Measurements from ENCODE around the gene MMEL1. TPM values are rescaled to one million over a fixed set of nuclear protein-coding genes. Genes with fewer than 3 reads are reported as not detected.

MMEL1 gene
- total RNA-seq, 1 donor from 2014 or later: not detected

DNA sequence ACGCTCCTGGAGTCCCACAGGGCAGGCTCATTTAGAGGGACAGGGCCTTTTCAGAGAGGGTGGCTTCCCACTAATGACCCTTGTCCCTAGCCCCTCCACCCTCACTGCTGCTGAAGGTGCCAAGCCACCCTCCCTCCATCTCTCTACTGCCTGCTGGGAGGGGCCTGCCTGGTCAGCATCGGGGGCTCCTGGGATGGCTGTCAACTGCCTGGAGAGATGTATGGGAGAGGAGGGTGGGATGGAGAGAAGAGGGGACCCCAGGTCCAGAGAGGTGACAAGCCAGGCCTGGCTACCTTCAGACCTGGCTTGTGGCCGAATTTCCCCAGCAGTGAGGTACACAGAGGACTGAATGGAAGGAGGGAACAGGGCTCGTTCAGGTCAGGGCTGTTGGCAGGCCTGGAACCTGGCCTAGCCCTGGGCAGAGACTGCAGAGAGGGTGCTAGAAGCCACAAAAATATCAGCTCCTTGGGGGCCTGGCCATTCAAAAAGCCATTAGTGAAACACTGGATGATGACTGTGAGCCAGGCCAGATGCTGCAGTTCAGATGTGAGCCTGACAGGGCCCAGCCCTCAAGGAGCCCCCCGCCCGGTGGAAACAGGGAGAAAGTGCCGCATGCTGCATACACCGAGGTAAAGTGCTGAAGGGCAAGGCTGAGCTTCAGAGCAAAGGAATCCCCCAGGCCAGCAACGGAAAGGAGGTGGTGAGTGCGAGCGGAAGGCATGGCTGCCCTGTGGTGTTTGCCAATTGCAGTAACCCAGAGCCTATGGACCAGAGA, 20.0 kb downstream of the MMEL1 start:
- TF ChIP-seq, protein P1, sequence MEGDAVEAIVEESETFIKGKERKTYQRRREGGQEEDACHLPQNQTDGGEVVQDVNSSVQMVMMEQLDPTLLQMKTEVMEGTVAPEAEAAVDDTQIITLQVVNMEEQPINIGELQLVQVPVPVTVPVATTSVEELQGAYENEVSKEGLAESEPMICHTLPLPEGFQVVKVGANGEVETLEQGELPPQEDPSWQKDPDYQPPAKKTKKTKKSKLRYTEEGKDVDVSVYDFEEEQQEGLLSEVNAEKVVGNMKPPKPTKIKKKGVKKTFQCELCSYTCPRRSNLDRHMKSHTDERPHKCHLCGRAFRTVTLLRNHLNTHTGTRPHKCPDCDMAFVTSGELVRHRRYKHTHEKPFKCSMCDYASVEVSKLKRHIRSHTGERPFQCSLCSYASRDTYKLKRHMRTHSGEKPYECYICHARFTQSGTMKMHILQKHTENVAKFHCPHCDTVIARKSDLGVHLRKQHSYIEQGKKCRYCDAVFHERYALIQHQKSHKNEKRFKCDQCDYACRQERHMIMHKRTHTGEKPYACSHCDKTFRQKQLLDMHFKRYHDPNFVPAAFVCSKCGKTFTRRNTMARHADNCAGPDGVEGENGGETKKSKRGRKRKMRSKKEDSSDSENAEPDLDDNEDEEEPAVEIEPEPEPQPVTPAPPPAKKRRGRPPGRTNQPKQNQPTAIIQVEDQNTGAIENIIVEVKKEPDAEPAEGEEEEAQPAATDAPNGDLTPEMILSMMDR (IDR thresholded peaks at IDR 0.05): no peak
- Mint-ChIP-seq H3K27ac (ENCODE audit: unreplicated experiment) (no peak overlapping the region), H3K4me1 (ENCODE audit: unreplicated experiment) (peaks cover 11% of the 10 kb centered on the region), H3K27me3 (ENCODE audit: unreplicated experiment) (no peaks in the 10 kb centered on the region), H3K4me3 (ENCODE audit: unreplicated experiment) (no peak overlapping the region), H3K9me3 (ENCODE audit: unreplicated experiment) (peaks cover 17% of the 10 kb centered on the region), H3K36me3 (ENCODE audit: unreplicated experiment) (no peaks in the 10 kb centered on the region)
- DNase-seq (ENCODE audit: extremely low spot score, unreplicated experiment): no peak

DNA sequence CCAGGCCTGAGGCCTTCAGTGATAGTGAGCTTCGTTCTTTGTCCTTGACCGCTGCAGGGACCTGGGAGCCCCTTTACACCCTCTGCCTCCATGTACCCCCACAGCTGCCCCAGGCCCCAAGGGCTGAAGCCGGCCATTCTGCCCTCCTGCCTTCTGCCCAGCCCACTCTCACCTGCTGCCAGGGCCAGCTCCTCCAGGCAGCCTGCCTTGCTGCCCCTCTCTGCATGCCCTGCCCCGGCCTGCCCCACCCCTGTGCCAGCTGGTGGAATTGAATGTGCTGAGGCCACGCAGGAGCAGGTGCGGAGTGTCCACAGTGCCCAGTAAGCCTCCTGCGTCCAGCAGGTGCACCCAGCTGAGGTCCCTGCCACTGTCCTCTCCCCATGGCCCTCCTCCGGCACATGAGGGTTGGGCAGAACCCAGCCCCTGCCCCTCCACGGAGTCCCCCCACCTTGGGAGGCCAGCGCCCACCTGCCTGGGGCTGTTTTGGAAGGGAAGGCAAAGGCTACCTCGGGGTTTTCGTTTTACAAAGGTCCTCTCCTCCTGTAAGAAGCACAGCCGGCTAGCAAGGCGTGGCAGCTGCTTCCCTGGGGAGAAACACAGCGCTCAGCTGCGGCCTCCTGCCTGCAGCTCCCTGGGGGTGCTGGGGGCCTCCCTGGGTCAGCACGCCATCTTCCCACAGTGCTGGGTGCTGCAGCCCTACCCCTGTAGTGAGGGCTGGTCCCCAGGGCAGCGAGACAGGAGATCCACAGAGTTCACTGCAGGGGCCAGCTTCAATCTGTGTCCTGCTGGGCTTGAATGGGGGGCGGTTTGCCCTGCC, 21.0 kb downstream of the MMEL1 start:
- TF ChIP-seq, protein P1 (IDR thresholded peaks at IDR 0.05): no peak
- no peak for DNase-seq (ENCODE audit: extremely low spot score, unreplicated experiment)
- Mint-ChIP-seq H3K27me3 (ENCODE audit: unreplicated experiment) (no peaks in the 10 kb centered on the region), H3K36me3 (ENCODE audit: unreplicated experiment) (no peaks in the 10 kb centered on the region), H3K27ac (ENCODE audit: unreplicated experiment) (no peak overlapping the region), H3K9me3 (ENCODE audit: unreplicated experiment) (peaks cover 17% of the 10 kb centered on the region), H3K4me1 (ENCODE audit: unreplicated experiment) (peaks cover 9% of the 10 kb centered on the region), H3K4me3 (ENCODE audit: unreplicated experiment) (no peak overlapping the region)

GRCh38 chr1:2611031-2611501, 21.8 kb downstream of the MMEL1 start:
- Mint-ChIP-seq H3K9me3 (ENCODE audit: unreplicated experiment) (peaks cover 17% of the 10 kb centered on the region), H3K4me1 (ENCODE audit: unreplicated experiment) (peaks cover 9% of the 10 kb centered on the region), H3K36me3 (ENCODE audit: unreplicated experiment) (no peaks in the 10 kb centered on the region), H3K4me3 (ENCODE audit: unreplicated experiment) (no peak overlapping the region), H3K27ac (ENCODE audit: unreplicated experiment) (no peak overlapping the region), H3K27me3 (ENCODE audit: unreplicated experiment) (no peaks in the 10 kb centered on the region)
- TF ChIP-seq, protein P1 (IDR thresholded peaks at IDR 0.05): no peak
- DNase-seq (ENCODE audit: extremely low spot score, unreplicated experiment): no peak

DNA sequence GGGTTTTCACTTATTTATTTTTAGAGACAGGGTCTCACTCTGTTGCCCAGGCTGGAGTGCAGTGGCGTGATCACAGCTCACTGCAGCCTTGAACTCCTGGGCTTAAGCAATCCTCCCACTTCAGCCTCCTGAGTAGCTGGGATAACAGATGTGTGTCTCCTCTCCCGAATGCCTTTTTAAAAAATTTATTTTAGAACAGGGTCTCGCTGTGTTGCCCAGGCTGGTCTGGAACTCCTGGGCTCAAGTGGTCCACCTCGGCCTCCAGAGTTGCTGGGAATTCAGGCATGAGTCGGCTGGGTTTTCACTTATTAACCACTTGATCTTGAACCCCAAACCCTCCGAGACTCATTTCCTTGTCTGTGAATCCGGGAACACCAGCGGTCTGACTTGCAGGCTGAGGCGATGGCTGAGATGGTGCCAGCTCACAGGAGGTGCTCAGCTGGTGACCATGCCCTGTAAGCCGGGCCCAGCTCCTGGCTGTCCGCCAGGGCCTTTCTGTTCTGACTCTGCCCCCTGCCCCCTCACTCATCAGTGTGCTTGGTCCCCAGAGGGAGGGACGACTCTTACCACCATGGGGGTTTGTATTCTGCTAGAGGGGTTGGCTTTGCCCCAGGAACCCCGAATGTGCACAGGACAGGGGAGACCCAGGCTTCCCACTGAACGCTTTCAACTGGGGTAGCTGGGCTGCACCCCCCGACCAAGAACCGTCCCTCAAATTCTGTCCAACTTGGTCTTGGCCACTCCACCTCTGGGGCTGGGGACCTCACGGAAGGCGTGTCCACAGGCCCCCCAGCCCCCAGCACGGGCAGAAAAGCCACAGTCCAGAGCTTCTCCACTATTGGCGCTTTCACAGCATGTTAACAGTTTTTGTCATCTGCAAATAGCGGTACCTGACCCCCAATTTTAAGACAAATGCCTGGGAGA, 22.5 kb downstream of the MMEL1 start:
- Mint-ChIP-seq H3K4me3 (ENCODE audit: unreplicated experiment) (no peak overlapping the region), H3K9me3 (ENCODE audit: unreplicated experiment) (peaks cover 11% of the 10 kb centered on the region), H3K27me3 (ENCODE audit: unreplicated experiment) (no peaks in the 10 kb centered on the region), H3K36me3 (ENCODE audit: unreplicated experiment) (no peaks in the 10 kb centered on the region), H3K4me1 (ENCODE audit: unreplicated experiment) (peaks cover 9% of the 10 kb centered on the region), H3K27ac (ENCODE audit: unreplicated experiment) (no peak overlapping the region)
- no peak for DNase-seq (ENCODE audit: extremely low spot score, unreplicated experiment)
- TF ChIP-seq, protein P1 (IDR thresholded peaks at IDR 0.05): no peak

Data from osteocyte (in vitro differentiated cells).